HG03025 (cell line): ENCODE results near the gene ANKLE2.
"Not testable (repeated sequence)": the region's sequence is repeated elsewhere in the genome, so short reads cannot be mapped to it uniquely, and the experiment has no call there.

Experiments used
- ATAC-seq: cut with Tn5 transposase; IDR thresholded peaks from one replicate; pipeline ENCODE4 v1.9.1; 2021; ENCODE audit warnings: mild to moderate bottlenecking, moderate library complexity; ENCODE audit not compliant: unreplicated experiment, low FRiP score

ANKLE2 gene

GRCh38 chr12:132695431-132695830 lies 66.2 kb downstream of the ANKLE2 start:
- no peak for ATAC-seq

GRCh38 chr12:132694888-132695287 lies 66.7 kb downstream of the ANKLE2 start:
- not testable (repeated sequence) for ATAC-seq

DNA sequence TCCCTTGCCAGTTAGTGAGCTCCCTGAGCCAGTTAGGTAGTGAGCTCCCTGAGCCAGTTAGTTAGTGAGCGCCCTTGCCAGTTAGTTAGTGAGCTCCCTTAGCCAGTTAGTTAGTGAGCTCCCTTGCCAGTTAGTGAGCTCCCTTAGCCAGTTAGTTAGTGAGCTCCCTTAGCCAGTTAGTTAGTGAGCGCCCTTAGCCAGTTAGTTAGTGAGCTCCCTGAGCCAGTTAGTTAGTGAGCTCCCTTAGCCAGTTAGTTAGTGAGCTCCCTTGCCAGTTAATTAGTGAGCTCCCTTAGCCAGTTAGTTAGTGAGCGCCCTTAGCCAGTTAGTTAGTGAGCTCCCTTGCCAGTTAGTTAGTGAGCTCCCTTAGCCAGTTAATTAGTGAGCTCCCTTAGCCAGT lies 69.6 kb downstream of the ANKLE2 start:
- not testable (repeated sequence) for ATAC-seq

DNA sequence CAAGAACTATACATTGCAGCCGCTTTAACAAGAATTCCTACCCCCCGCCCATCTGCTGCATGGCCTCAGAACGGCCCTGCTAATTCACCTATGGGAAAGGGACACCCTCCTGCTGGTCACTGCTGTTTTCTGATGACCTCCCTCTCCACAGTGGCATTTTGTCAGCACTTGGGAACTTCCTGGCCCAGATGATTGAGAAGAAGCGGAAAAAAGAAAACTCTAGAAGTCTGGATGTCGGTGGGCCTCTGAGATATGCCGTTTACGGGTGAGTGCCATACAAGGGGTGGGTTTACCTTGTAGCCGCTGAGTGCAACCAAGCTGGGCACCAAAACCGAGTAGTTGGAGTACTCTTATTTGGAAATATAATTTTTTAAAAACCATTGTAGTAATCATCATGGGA lies 71.5 kb downstream of the ANKLE2 start:
- ATAC-seq, result no peak

- ATAC-seq, result no peak
These were observed 72.4 kb downstream of the ANKLE2 start for GRCh38 chr12:132689227-132689626.

DNA sequence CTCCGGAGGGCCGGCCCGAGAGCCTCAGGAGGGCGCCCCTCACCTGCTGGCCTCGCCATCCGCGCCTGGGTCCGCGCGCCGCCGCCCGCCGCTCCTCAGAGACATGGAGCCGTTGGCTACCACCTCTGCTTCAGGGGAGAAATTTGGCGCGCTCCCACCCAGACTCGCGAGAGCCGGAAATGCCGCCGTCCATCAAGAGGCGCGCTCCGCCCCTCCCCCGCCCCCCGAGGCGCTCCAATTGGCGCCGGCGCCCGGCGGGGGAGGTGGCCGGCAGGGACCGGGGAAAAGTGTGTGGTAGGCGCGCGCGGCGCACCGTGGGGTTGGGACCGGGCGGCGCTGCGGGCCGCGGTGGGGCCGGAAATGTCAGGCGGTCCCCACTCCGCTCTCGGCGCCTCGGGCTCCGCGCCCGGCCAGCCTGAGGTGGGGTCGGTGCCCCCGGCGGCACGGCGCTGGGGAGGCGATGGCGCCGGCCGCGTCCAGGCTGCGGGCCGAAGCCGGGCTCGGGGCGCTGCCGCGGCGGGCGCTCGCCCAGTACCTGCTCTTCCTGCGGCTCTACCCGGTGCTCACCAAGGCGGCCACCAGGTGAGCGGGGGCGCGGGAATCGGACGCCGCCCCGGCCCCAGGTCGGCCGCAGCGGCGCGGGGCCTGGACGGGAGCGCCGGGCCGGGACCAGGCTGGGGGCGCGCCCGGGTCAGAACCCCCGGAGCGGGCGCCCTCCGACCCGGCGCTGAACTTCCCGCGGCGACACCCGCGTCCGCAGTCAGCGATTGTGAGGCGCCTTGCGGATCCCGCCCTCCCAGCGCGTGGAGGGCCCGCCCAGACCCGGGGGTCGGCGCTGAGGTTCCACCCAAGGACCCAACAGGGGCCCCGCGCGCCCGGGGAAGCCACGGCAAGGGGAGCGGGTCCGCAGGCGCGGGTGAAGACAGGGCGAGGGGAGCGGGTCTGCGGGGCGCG lies 74.1 kb downstream of the ANKLE2 start, which contains the start of the genes POLE and PXMP2:
Gene POLE, minus strand, starts transcription at position 132 of the 954 bp plus-strand sequence. Its CDS starts 27 bp downstream, at position 105.
Gene PXMP2, plus strand, starts transcription at position 377 of the 954 bp plus-strand sequence. Its CDS starts 84 bp downstream, at position 461.
- peak; percentile 86 for ATAC-seq

GRCh38 chr12:132686825-132687210 lies 74.8 kb downstream of the ANKLE2 start:
- ATAC-seq, result peak; percentile 23

- ATAC-seq, result no peak
These were observed 76.2 kb downstream of the ANKLE2 start for GRCh38 chr12:132685400-132685799.

DNA sequence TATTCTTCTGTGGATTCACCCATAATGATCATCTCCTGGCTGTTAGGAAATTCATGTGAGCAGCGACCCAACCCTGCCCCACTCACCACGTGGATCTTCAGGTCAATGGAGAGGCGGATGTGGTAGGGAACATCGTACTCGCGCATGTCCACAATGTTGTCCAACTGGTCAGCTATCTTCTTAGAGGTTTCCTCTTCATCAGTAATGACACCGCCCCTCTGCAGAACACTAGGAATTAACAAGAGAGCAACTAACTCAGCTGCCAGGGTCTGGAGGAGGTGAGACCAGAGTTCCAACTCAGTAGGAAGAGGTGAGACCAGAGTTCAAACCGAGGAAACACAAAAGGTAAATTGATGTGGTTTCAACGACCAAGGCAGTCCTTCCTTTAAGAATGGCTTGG lies 84.1 kb downstream of the ANKLE2 start:
- ATAC-seq, result no peak

- ATAC-seq, result no peak
These were observed 85.7 kb downstream of the ANKLE2 start for GRCh38 chr12:132675757-132676432.
